Mesothelial cell of epicardium (in vitro differentiated cells): ENCODE data around the gene ILK. TPM values are rescaled to one million over a fixed set of nuclear protein-coding genes. Genes with fewer than 3 reads are reported as not detected.
A peak's percentile ranks its signal among the peaks of the same experiment; 100 is the strongest.

ENCODE experiments used
- DNase-seq, 2 experiments: peaks; one replicate each; pipeline ENCODE4 v3.0.0; 2021; ENCODE audit warnings: low spot score in 2 of 2; ENCODE audit not compliant: unreplicated experiment in 2 of 2
- H3K27ac Mint-ChIP-seq: 2 replicates; pipeline ENCODE4 v1.8.0; 2021; ENCODE audit warnings: mixed read lengths
- H3K27me3 Mint-ChIP-seq: 2 replicates; pipeline ENCODE4 v1.8.0; 2021; ENCODE audit warnings: low read depth, mixed read lengths
- H3K36me3 Mint-ChIP-seq: 2 replicates; pipeline ENCODE4 v1.8.0; 2021; ENCODE audit warnings: mixed read lengths
- H3K4me1 Mint-ChIP-seq: 2 replicates; pipeline ENCODE4 v1.8.0; 2021; ENCODE audit warnings: mixed read lengths
- H3K4me3 Mint-ChIP-seq: 2 replicates; pipeline ENCODE4 v1.8.0; 2021; ENCODE audit warnings: mild to moderate bottlenecking, moderate library complexity, mixed read lengths
- H3K9me3 Mint-ChIP-seq: 2 replicates; pipeline ENCODE4 v1.8.0; 2021; ENCODE audit warnings: mixed read lengths
- total RNA-seq: library from RNA; stranded (reverse); gene quantifications from 3 replicates; pipeline ENCODE4 v1.2.1, GENCODE V29; 2021
- TF ChIP-seq, protein P1 (sequence below): fragments of 200-600 bp; sonication (generic); IDR thresholded peaks from one replicate; pipeline ENCODE4 v1.5.0; 2021; ENCODE audit warnings: antibody characterized with exemption; ENCODE audit not compliant: unreplicated experiment

ILK gene
- total RNA-seq, 1 donor from 2014 or later: 144 TPM

DNA sequence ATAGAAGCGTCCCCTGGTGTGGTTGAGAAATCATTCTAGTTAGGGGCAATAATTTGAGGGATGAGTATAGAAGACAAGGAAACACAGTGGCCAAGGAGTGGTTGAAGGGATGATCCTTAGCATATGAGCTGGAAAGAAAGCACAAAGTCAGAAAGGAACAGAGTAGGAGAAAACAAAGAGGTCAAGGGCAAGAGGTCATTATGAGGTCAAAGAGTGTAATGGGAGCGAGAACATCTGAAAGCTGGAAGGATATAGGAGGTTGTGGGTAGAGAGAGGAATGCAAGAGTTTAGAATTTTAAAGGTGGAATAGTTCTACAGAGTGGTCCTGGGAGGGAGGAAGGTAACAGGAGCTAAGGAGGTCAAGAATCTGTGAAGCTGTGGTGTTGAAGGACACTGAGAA lies 50.1 kb downstream of the ILK start:
- TF ChIP-seq, protein P1, sequence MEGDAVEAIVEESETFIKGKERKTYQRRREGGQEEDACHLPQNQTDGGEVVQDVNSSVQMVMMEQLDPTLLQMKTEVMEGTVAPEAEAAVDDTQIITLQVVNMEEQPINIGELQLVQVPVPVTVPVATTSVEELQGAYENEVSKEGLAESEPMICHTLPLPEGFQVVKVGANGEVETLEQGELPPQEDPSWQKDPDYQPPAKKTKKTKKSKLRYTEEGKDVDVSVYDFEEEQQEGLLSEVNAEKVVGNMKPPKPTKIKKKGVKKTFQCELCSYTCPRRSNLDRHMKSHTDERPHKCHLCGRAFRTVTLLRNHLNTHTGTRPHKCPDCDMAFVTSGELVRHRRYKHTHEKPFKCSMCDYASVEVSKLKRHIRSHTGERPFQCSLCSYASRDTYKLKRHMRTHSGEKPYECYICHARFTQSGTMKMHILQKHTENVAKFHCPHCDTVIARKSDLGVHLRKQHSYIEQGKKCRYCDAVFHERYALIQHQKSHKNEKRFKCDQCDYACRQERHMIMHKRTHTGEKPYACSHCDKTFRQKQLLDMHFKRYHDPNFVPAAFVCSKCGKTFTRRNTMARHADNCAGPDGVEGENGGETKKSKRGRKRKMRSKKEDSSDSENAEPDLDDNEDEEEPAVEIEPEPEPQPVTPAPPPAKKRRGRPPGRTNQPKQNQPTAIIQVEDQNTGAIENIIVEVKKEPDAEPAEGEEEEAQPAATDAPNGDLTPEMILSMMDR: no peak
- no peaks in the 10 kb centered on the region for H3K36me3 Mint-ChIP-seq
- peaks cover 18% of the 10 kb centered on the region for H3K27me3 Mint-ChIP-seq
- H3K27ac Mint-ChIP-seq: no peak overlapping the region
- H3K9me3 Mint-ChIP-seq: no peaks in the 10 kb centered on the region
- DNase-seq: no peak
- no peak overlapping the region for H3K4me3 Mint-ChIP-seq
- peaks cover 12% of the 10 kb centered on the region for H3K4me1 Mint-ChIP-seq

GRCh38 chr11:6654281-6655019 lies 50.9 kb downstream of the ILK start:
- Mint-ChIP-seq H3K27ac (no peak overlapping the region), H3K27me3 (peaks cover 18% of the 10 kb centered on the region), H3K4me3 (no peak overlapping the region), H3K36me3 (no peaks in the 10 kb centered on the region), H3K9me3 (no peaks in the 10 kb centered on the region), H3K4me1 (peaks cover 12% of the 10 kb centered on the region)
- TF ChIP-seq, protein P1: no peak
- no peak for DNase-seq

- H3K4me1 Mint-ChIP-seq: peaks cover 12% of the 10 kb centered on the region
- H3K4me3 Mint-ChIP-seq: no peak overlapping the region
- H3K27me3 Mint-ChIP-seq: peaks cover 18% of the 10 kb centered on the region
- no peak for DNase-seq
- TF ChIP-seq, protein P1: no peak
- no peaks in the 10 kb centered on the region for H3K36me3 Mint-ChIP-seq
- H3K9me3 Mint-ChIP-seq: no peaks in the 10 kb centered on the region
- H3K27ac Mint-ChIP-seq: no peak overlapping the region
Observed at GRCh38 chr11:6655020-6655789, 51.6 kb downstream of the ILK start.

- DNase-seq: peak in 1 of 2 experiments; percentile 65
- Mint-ChIP-seq H3K36me3 (no peaks in the 10 kb centered on the region), H3K9me3 (no peaks in the 10 kb centered on the region), H3K4me1 (peaks cover 12% of the 10 kb centered on the region), H3K27ac (peak within 1 kb of the TSS; percentile 83), H3K27me3 (peaks cover 18% of the 10 kb centered on the region), H3K4me3 (peak within 1 kb of the TSS; percentile 76)
- TF ChIP-seq, protein P1: no peak
Observed at GRCh38 chr11:6655790-6656583, 52.4 kb downstream of the ILK start, which contains the start of gene DCHS1. TSS of gene DCHS1 (minus strand) at chr11:6655809. CDS start at chr11:6641613, 14,196 bp downstream.

DNA sequence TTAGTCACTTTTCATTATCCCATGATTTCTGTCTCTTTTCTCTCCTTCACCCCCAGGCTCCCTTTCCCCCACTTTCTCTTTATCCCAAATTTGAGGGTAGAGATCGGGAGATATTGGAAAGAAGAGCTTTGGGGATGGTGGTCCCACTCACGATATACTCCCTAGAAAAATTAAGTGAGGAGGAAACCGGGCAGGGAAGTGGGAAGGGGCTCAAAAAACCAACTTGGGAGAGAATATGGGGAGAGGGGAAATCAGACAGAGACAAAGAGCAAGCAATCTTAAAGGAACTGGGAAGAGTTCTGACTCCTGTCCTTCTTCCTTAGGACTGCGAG lies 53.0 kb downstream of the ILK start:
- no peaks in the 10 kb centered on the region for H3K9me3 Mint-ChIP-seq
- H3K4me3 Mint-ChIP-seq: peak overlapping the region; percentile 76
- DNase-seq: no peak
- H3K27ac Mint-ChIP-seq: peak overlapping the region; percentile 83
- peaks cover 12% of the 10 kb centered on the region for H3K4me1 Mint-ChIP-seq
- TF ChIP-seq, protein P1: no peak
- no peaks in the 10 kb centered on the region for H3K36me3 Mint-ChIP-seq
- peaks cover 18% of the 10 kb centered on the region for H3K27me3 Mint-ChIP-seq
